OCI-LY1 (cell line): ENCODE measurements around the gene LRFN2.

Experiments
- H2AFZ ChIP-seq: fragments of 200-600 bp; sonication (generic), shearing (Covaris generic); 2 replicates; pipeline ENCODE4 v1.6.0; 2014; ENCODE audit warnings: antibody characterized with exemption, mild to moderate bottlenecking, low read length
- H3F3A ChIP-seq: fragments of 200-600 bp; sonication (generic), shearing (Covaris generic); 2 replicates; pipeline ENCODE4 v1.6.0; 2014; ENCODE audit warnings: mild to moderate bottlenecking, antibody characterized with exemption, low read length, moderate library complexity; ENCODE audit not compliant: insufficient read depth
- H3K27ac ChIP-seq: fragments of 200-600 bp; sonication (generic); 2 replicates; pipeline ENCODE4 v1.5.1; 2014; ENCODE audit warnings: low read length, mixed run types, mild to moderate bottlenecking, low read depth; ENCODE audit not compliant: poor library complexity, severe bottlenecking
- H3K27me3 ChIP-seq: fragments of 200-600 bp; sonication (generic); 2 replicates; pipeline ENCODE4 v1.6.0; 2014; ENCODE audit warnings: antibody characterized with exemption, mild to moderate bottlenecking, low read length, moderate library complexity; ENCODE audit not compliant: insufficient read depth
- H3K36me3 ChIP-seq: fragments of 200-600 bp; sonication (generic); 2 replicates; pipeline ENCODE4 v1.6.1; 2014; ENCODE audit warnings: mild to moderate bottlenecking, antibody characterized with exemption, low read length, moderate library complexity, mixed read lengths; ENCODE audit not compliant: insufficient read depth
- H3K4me1 ChIP-seq: fragments of 200-600 bp; sonication (generic); 2 replicates; pipeline ENCODE4 v1.5.1; 2014; ENCODE audit warnings: mild to moderate bottlenecking, low read length, moderate library complexity; ENCODE audit not compliant: insufficient read depth, severe bottlenecking
- H3K4me2 ChIP-seq: fragments of 200-600 bp; sonication (generic), shearing (Covaris generic); 2 replicates; pipeline ENCODE4 v1.6.1; 2014; ENCODE audit warnings: low read length
- H3K4me3 ChIP-seq: fragments of 200-600 bp; sonication (generic); 2 replicates; pipeline ENCODE4 v1.5.1; 2014; ENCODE audit warnings: low read length, low read depth, mild to moderate bottlenecking, mixed read lengths; ENCODE audit not compliant: poor library complexity, severe bottlenecking
- H3K79me2 ChIP-seq: fragments of 200-600 bp; shearing (Covaris generic); 2 replicates; pipeline ENCODE4 v1.6.1; 2016; ENCODE audit warnings: mixed run types, low read length, mixed read lengths; ENCODE audit not compliant: insufficient read depth
- H3K9ac ChIP-seq: fragments of 200-600 bp; sonication (generic), shearing (Covaris generic); 2 replicates; pipeline ENCODE4 v1.6.1; 2014; ENCODE audit warnings: mild to moderate bottlenecking, low read length, mixed read lengths
- H3K9me2 ChIP-seq: fragments of 200-600 bp; sonication (generic), shearing (Covaris generic); 2 replicates; pipeline ENCODE4 v1.6.1; 2014; ENCODE audit warnings: low read depth, mild to moderate bottlenecking, low read length, mixed read lengths
- H3K9me3 ChIP-seq: fragments of 200-600 bp; shearing (Covaris generic); 2 replicates; pipeline ENCODE4 v1.6.1; 2014; ENCODE audit warnings: low read length, mixed read lengths
- H4K20me1 ChIP-seq: fragments of 200-600 bp; sonication (generic), shearing (Covaris generic); 2 replicates; pipeline ENCODE4 v1.6.0; 2016; ENCODE audit warnings: mild to moderate bottlenecking, low read length; ENCODE audit not compliant: insufficient read depth
- EZH2 ChIP-seq: fragments of 200-600 bp; sonication (generic), shearing (Covaris generic); IDR thresholded peaks from 2 replicates; pipeline ENCODE4 v1.8.0; 2017; ENCODE audit warnings: borderline replicate concordance, mixed run types, mild to moderate bottlenecking, antibody characterized with exemption, low read length, moderate library complexity, mixed read lengths
- TF ChIP-seq, protein P1 (sequence below): fragments of 200-600 bp; sonication (generic), shearing (Covaris generic); IDR thresholded peaks from 2 replicates; pipeline ENCODE4 v1.5.1; 2017; ENCODE audit warnings: mild to moderate bottlenecking, antibody characterized with exemption, low read length, moderate library complexity, mixed read lengths

Gene LRFN2

DNA sequence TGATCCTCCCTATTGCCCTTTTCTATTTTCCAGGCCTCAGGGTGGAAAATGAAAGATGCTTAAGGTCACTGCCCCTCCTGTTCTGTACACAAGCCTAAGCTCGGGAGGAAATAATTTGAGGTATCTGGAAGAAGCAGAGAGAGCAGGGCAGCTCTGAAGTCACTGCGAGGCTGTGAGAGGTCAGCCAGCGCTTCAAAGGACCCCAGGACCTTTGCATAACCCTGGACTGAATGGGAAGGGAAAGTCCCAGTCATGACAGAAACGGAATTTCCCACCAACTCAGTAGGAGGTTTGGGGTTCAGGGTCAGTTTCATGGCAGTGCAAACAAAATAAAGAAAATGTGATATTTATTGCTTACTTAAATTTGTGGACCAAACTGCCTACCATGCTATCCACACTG, 58.1 kb downstream of the LRFN2 start:
- Histone ChIP-seq H4K20me1 (no peaks in the 10 kb centered on the region), H2AFZ (no peak overlapping the region), H3K9ac (no peak overlapping the region), H3K4me1 (no peaks in the 10 kb centered on the region), H3K79me2 (no peaks in the 10 kb centered on the region), H3K4me2 (no peak overlapping the region), H3K9me2 (no peaks in the 10 kb centered on the region), H3K36me3 (no peaks in the 10 kb centered on the region), H3F3A (no peaks in the 10 kb centered on the region), H3K4me3 (no peak overlapping the region), H3K9me3 (no peaks in the 10 kb centered on the region), H3K27ac (no peak overlapping the region), H3K27me3 (0 out of 2 replicates have a peak, but pooled peaks cover 3% of the 10 kb centered on the region)
- TF ChIP-seq EZH2, result no peak
- TF ChIP-seq, protein P1, sequence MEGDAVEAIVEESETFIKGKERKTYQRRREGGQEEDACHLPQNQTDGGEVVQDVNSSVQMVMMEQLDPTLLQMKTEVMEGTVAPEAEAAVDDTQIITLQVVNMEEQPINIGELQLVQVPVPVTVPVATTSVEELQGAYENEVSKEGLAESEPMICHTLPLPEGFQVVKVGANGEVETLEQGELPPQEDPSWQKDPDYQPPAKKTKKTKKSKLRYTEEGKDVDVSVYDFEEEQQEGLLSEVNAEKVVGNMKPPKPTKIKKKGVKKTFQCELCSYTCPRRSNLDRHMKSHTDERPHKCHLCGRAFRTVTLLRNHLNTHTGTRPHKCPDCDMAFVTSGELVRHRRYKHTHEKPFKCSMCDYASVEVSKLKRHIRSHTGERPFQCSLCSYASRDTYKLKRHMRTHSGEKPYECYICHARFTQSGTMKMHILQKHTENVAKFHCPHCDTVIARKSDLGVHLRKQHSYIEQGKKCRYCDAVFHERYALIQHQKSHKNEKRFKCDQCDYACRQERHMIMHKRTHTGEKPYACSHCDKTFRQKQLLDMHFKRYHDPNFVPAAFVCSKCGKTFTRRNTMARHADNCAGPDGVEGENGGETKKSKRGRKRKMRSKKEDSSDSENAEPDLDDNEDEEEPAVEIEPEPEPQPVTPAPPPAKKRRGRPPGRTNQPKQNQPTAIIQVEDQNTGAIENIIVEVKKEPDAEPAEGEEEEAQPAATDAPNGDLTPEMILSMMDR, result no peak

DNA sequence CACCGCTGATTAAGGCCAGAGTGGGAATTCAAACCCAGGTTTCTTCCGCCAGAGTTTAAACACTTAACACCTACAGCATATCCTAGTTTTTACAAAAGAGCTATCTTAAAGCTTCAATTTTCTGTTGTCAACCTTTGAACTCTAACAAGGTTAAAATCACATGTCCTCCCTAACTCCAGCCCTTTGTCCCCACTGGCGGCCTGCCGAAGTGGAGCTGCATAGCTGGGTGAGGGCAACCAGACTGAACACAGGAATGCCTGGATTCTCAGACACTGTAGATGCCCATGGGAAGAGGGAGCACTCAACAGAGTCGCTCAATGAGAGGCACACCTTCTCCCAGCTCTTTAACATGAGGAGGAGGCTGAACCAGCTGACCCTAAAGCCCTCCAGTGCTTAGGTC, 59.1 kb downstream of the LRFN2 start:
- no peaks in the 10 kb centered on the region for H3K36me3 ChIP-seq
- H3K9ac ChIP-seq, result no peak overlapping the region
- H3K4me1 ChIP-seq, result no peaks in the 10 kb centered on the region
- no peaks in the 10 kb centered on the region for H3K9me3 ChIP-seq
- no peaks in the 10 kb centered on the region for H3K9me2 ChIP-seq
- H4K20me1 ChIP-seq, result no peaks in the 10 kb centered on the region
- H2AFZ ChIP-seq, result no peak overlapping the region
- H3K27ac ChIP-seq, result no peak overlapping the region
- TF ChIP-seq EZH2, result no peak
- TF ChIP-seq, protein P1, result no peak
- no peak overlapping the region for H3K4me3 ChIP-seq
- no peaks in the 10 kb centered on the region for H3K79me2 ChIP-seq
- H3K4me2 ChIP-seq, result no peak overlapping the region
- H3F3A ChIP-seq, result no peaks in the 10 kb centered on the region
- H3K27me3 ChIP-seq, result 0 out of 2 replicates have a peak, but pooled peaks cover 3% of the 10 kb centered on the region

DNA sequence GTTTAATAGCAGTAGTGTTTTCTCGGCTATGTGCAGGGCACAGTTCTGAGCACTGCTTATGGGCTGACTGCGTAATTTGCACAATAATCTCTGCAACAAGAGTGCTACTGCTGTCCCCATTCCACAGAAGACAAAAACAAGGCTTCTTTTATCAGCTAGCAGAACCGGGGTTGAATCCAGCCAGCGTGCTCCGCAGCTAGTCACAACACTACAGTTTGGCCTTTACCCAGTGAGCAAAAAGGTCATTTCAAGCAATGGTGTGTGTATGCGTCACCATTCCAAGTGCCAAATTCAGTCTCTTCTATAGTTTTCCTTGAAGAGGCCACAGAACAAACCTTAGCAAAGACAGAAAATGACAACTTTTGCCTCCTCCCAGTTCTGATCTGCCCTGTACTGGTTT, 61.1 kb downstream of the LRFN2 start:
- H3K4me3 ChIP-seq, result no peak overlapping the region
- H3K9me3 ChIP-seq, result no peaks in the 10 kb centered on the region
- no peak overlapping the region for H3K9ac ChIP-seq
- H3K4me2 ChIP-seq, result no peak overlapping the region
- no peak overlapping the region for H3K27ac ChIP-seq
- H4K20me1 ChIP-seq, result no peaks in the 10 kb centered on the region
- 0 out of 2 replicates have a peak, but pooled peaks cover 3% of the 10 kb centered on the region for H3K27me3 ChIP-seq
- no peaks in the 10 kb centered on the region for H3K4me1 ChIP-seq
- no peaks in the 10 kb centered on the region for H3K79me2 ChIP-seq
- TF ChIP-seq, protein P1, result no peak
- no peak for TF ChIP-seq EZH2
- H3K36me3 ChIP-seq, result no peaks in the 10 kb centered on the region
- no peaks in the 10 kb centered on the region for H3F3A ChIP-seq
- no peak overlapping the region for H2AFZ ChIP-seq
- no peaks in the 10 kb centered on the region for H3K9me2 ChIP-seq
